ENCODE measurements around the gene ATF7IP2.
A peak's percentile ranks its signal among the peaks of the same experiment; 100 is the strongest.

ATF7IP2 gene

GRCh38 chr16:10510279-10510678 lies 124.4 kb downstream of the ATF7IP2 start:
- no peak for DNase-seq (ENCODE audit: low read depth, low spot score)

GRCh38 chr16:10511829-10512228 lies 126.0 kb downstream of the ATF7IP2 start:
- no peak for DNase-seq (ENCODE audit: low read depth, low spot score)

GRCh38 chr16:10514369-10515055 lies 128.7 kb downstream of the ATF7IP2 start:
- peak; percentile 32 for DNase-seq (ENCODE audit: low read depth, low spot score)

GRCh38 chr16:10517868-10518267 lies 132.0 kb downstream of the ATF7IP2 start:
- no peak for DNase-seq (ENCODE audit: low read depth, low spot score)

GRCh38 chr16:10518479-10519041 lies 132.7 kb downstream of the ATF7IP2 start:
- DNase-seq (ENCODE audit: low read depth, low spot score) = no peak

GRCh38 chr16:10519297-10519696 lies 133.4 kb downstream of the ATF7IP2 start:
- no peak for DNase-seq (ENCODE audit: low read depth, low spot score)

GRCh38 chr16:10519929-10520868 lies 134.3 kb downstream of the ATF7IP2 start:
- no peak for DNase-seq (ENCODE audit: low read depth, low spot score)

GRCh38 chr16:10520869-10521578 lies 135.2 kb downstream of the ATF7IP2 start:
- no peak for DNase-seq (ENCODE audit: low read depth, low spot score)

- DNase-seq (ENCODE audit: low read depth, low spot score) = peak; percentile 37
Measured at GRCh38 chr16:10521681-10522274, 135.9 kb downstream of the ATF7IP2 start.

GRCh38 chr16:10522966-10523365 lies 137.1 kb downstream of the ATF7IP2 start:
- no peak for DNase-seq (ENCODE audit: low read depth, low spot score)

GRCh38 chr16:10525214-10525825 lies 139.5 kb downstream of the ATF7IP2 start:
- DNase-seq (ENCODE audit: low read depth, low spot score) = no peak

GRCh38 chr16:10526962-10527361 lies 141.1 kb downstream of the ATF7IP2 start:
- no peak for DNase-seq (ENCODE audit: low read depth, low spot score)

GRCh38 chr16:10528635-10529034 lies 142.8 kb downstream of the ATF7IP2 start:
- DNase-seq (ENCODE audit: low read depth, low spot score) = no peak

- no peak for DNase-seq (ENCODE audit: low read depth, low spot score)
Measured at GRCh38 chr16:10529895-10530669, 144.2 kb downstream of the ATF7IP2 start.

- DNase-seq (ENCODE audit: low read depth, low spot score) = no peak
Measured at GRCh38 chr16:10530685-10531084, 144.8 kb downstream of the ATF7IP2 start.

- DNase-seq (ENCODE audit: low read depth, low spot score) = no peak
Measured at GRCh38 chr16:10531582-10531981, 145.7 kb downstream of the ATF7IP2 start.

Data from smooth muscle cell of the brain vasculature (primary cell).